ENCODE data around the gene CLDN10.

DNA sequence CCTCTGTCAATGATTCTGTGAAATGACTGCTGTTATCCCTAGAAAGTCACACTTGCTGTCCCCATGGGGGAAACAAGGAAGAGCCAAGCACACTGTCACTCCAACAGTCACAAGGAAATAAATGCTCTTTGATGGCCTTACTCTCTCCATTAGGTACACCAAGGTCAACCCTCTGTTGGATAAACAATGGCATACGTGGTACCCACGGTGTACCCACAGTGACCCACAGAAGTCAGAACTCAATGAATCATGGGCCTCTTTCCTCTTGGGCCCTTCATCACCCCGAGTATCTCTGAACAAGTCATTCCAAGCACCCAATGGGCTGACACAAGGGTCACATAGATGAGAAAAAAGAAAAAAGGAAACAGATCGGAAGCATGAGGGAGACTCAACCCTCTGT is 76.6 kb downstream of the CLDN10 start:
- TF ChIP-seq EZH2 (IDR thresholded peaks at IDR 0.05; ENCODE audit: borderline replicate concordance, low read length): no peak
- TF ChIP-seq, protein P1, sequence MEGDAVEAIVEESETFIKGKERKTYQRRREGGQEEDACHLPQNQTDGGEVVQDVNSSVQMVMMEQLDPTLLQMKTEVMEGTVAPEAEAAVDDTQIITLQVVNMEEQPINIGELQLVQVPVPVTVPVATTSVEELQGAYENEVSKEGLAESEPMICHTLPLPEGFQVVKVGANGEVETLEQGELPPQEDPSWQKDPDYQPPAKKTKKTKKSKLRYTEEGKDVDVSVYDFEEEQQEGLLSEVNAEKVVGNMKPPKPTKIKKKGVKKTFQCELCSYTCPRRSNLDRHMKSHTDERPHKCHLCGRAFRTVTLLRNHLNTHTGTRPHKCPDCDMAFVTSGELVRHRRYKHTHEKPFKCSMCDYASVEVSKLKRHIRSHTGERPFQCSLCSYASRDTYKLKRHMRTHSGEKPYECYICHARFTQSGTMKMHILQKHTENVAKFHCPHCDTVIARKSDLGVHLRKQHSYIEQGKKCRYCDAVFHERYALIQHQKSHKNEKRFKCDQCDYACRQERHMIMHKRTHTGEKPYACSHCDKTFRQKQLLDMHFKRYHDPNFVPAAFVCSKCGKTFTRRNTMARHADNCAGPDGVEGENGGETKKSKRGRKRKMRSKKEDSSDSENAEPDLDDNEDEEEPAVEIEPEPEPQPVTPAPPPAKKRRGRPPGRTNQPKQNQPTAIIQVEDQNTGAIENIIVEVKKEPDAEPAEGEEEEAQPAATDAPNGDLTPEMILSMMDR (IDR thresholded peaks at IDR 0.05; ENCODE audit: low read length): no peak
